SK-N-SH (cell line): ENCODE results near the gene CCSER1.

ENCODE experiments used
- RAD21 ChIP-seq: IDR thresholded peaks from 2 replicates; pipeline ENCODE4 v1.6.1; 2012; ENCODE audit warnings: mild to moderate bottlenecking, low read length
- YY1 ChIP-seq: IDR thresholded peaks from 2 replicates; pipeline ENCODE4 v1.4.0; 2012; ENCODE audit warnings: low read depth, mild to moderate bottlenecking
- TF ChIP-seq, protein P1 (sequence below): fragments of 200-600 bp; sonication (generic); IDR thresholded peaks from 2 replicates; pipeline ENCODE4 v1.6.1; 2017; ENCODE audit warnings: antibody characterized with exemption, mild to moderate bottlenecking, moderate library complexity

DNA sequence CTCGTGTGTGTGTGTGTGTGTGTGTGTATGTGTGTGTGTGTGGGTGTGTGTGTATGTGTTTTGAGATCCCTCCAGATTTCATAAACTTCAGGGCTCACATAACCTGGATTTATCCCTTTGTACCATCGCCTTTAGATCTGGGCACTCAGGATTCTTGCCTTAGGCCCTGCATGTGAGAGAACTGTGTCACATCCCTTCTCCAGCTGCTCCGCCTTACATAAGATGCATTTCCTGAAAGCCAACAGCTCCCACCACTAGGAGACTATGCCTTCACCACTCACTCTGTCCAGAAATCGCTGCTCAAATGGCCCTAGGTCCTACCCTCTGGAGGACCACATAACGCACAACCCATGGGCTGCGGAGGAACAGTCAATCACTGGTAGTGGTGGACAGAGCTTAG is 348.8 kb downstream of the CCSER1 start:
- TF ChIP-seq, protein P1, sequence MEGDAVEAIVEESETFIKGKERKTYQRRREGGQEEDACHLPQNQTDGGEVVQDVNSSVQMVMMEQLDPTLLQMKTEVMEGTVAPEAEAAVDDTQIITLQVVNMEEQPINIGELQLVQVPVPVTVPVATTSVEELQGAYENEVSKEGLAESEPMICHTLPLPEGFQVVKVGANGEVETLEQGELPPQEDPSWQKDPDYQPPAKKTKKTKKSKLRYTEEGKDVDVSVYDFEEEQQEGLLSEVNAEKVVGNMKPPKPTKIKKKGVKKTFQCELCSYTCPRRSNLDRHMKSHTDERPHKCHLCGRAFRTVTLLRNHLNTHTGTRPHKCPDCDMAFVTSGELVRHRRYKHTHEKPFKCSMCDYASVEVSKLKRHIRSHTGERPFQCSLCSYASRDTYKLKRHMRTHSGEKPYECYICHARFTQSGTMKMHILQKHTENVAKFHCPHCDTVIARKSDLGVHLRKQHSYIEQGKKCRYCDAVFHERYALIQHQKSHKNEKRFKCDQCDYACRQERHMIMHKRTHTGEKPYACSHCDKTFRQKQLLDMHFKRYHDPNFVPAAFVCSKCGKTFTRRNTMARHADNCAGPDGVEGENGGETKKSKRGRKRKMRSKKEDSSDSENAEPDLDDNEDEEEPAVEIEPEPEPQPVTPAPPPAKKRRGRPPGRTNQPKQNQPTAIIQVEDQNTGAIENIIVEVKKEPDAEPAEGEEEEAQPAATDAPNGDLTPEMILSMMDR: no peak
- TF ChIP-seq RAD21: no peak
- no peak for TF ChIP-seq YY1
